GM12891 (cell line): Measurements from ENCODE around the gene PGAP1.

Experiments used
- DNase-seq: peaks from one replicate; pipeline ENCODE4 v3.0.0; 2011; ENCODE audit warnings: low spot score; ENCODE audit not compliant: insufficient read length
- FAIRE-seq: peaks from 2 replicates; lab custom pipeline; 2011; peaks lifted over from hg19 to GRCh38; lab: Jason Lieb, UNC
- PAX5 ChIP-seq: IDR thresholded peaks from 2 replicates; pipeline ENCODE4 v1.6.1; 2011; ENCODE audit warnings: low read length, moderate library complexity, mild to moderate bottlenecking; ENCODE audit not compliant: insufficient read depth, severe bottlenecking
- POLR2A ChIP-seq: IDR thresholded peaks from 2 replicates; pipeline ENCODE4 v1.6.1; 2011; ENCODE audit warnings: low read depth, low read length, control low read depth
- POLR2AphosphoS5 ChIP-seq: IDR thresholded peaks from 2 replicates; pipeline ENCODE4 v1.6.1; 2011; ENCODE audit warnings: low read depth, low read length, control low read depth
- POU2F2 ChIP-seq: IDR thresholded peaks from 2 replicates; pipeline ENCODE4 v1.6.1; 2011; ENCODE audit warnings: low read depth, mild to moderate bottlenecking, control low read depth, low read length, moderate library complexity
- SPI1 ChIP-seq: IDR thresholded peaks from 2 replicates; pipeline ENCODE4 v1.6.1; 2011; ENCODE audit warnings: low read depth, low read length, control low read depth
- TAF1 ChIP-seq: IDR thresholded peaks from 2 replicates; pipeline ENCODE4 v1.6.1; 2011; ENCODE audit warnings: low read depth, low read length, control low read depth

PGAP1 gene

DNA sequence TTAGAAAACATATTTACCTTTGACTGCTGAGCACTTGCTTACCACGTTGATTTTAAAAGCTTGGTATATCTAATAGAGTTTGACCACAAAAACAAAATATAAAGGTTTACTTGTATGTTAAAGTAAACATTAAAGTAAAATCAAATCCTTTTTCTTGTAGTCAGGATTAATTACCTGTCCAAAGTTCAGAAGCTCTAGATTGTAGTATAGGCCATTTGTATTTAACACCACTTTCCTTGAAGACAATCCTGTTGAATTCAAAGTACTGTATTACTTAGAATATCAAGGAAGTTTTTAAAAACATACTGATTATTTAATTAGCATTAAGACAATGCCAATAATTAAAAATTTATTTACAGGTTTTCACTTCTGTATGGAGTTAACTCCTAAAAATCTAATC is 53.0 kb downstream of the PGAP1 start:
- TF ChIP-seq SPI1 (no peak), PAX5 (no peak), TAF1 (no peak), POLR2A (no peak), POU2F2 (no peak), POLR2AphosphoS5 (no peak)
- DNase-seq (no peak), FAIRE-seq (no peak)

DNA sequence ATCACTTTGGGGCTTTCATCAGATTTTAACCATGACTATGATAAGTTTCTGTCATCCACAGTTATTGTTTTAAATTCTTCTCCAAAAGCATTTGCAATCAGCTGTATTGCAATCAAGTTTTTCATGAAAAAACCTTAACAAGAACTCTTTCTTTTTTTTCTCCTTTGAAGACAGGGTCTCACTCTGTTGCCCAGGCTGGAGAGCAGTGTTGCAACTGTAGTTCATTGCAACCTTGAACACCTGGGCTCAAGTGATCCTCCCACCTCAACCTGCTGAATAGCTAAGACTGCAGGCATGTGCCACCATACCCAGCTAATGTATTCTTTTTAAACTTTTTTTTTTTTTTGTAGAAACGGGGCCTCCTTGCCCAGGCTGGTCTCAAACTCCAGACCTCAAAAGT is 71.9 kb downstream of the PGAP1 start:
- TF ChIP-seq TAF1 (no peak), POLR2AphosphoS5 (no peak), POLR2A (no peak), PAX5 (no peak), POU2F2 (no peak), SPI1 (no peak)
- FAIRE-seq (no peak), DNase-seq (no peak)

DNA sequence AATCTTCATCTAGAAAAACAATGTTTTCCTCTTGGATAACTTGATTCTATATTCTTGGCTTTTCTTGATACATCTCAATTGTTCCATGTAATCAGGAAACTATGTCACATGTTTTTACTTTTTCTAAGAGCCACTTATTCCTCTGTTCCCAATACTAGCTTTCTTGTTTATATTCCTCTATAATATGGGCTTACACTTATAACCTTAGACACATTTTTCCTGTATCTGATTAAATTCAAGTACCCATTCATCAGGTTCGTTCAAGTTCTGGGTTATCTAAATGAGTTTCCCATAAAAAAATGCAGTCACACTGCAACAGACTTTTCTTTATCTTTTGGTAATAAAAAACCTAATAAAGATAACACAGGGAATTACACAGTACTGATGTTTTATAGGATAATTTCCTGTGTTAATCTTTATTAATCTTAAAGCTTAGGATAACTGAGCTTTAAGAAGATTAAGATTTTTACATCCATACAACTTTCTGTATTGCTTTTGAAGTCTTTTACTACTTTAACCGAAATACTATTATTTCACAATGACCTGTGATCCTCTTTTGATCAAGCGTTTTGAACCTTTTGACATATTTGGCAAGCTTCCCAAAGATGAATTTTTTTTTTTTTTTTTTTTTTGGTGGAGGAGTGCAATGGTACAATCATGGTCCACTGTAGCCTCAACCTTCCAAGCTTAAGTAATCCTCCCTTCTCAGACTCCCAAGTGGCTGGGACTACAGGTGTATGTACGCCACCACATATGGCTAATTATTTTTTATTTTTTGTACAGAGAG is 73.0 kb downstream of the PGAP1 start:
- no peak for DNase-seq
- no peak for FAIRE-seq
- no peak for TF ChIP-seq POLR2A
- no peak for TF ChIP-seq SPI1
- TF ChIP-seq POU2F2 = no peak
- no peak for TF ChIP-seq PAX5
- TF ChIP-seq TAF1 = no peak
- no peak for TF ChIP-seq POLR2AphosphoS5

DNA sequence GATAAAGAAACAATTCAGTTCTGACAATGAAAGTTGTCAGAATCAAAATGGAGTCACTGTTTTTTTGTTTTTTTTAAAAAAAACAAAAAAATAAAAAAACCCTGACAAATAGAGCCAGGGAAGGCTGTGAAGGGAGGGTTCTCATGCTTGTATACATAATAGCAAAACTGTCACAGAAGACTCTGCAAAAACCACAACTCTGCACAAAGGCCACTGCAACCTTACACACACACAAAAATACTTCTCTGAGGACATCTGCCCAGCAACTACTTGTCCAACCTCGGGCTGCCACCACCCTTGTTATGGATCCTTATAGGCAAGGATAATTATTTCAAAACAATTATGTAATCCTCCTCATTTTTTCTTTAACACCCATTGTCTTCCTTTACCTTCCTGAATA is 75.4 kb downstream of the PGAP1 start:
- FAIRE-seq (no peak), DNase-seq (no peak)
- TF ChIP-seq POU2F2 (no peak), POLR2AphosphoS5 (no peak), PAX5 (no peak), POLR2A (no peak), SPI1 (no peak)

DNA sequence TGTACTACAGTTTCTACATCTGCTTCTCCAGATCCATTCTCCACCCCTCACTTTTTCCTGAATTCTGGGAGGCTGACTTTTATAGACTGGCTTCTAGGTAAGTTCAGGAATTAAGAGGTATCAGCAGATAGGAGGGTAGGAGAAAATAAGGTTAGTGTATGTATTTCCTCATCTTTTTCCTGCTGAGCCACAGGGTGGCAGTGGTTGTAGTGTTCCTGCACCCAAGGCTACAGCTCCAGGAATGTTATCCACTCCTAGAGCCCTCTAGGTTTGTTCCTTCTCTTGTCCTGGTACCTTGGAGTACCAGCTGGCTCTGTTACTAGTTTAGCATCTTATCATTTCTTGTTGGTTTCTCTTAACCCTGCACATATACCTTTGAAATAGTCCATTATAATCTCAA is 76.6 kb downstream of the PGAP1 start:
- peak; percentile 69 for FAIRE-seq
- TF ChIP-seq POLR2A = no peak
- TF ChIP-seq PAX5 = no peak
- no peak for TF ChIP-seq TAF1
- no peak for TF ChIP-seq POU2F2
- TF ChIP-seq POLR2AphosphoS5 = no peak
- TF ChIP-seq SPI1 = no peak
- DNase-seq = no peak

DNA sequence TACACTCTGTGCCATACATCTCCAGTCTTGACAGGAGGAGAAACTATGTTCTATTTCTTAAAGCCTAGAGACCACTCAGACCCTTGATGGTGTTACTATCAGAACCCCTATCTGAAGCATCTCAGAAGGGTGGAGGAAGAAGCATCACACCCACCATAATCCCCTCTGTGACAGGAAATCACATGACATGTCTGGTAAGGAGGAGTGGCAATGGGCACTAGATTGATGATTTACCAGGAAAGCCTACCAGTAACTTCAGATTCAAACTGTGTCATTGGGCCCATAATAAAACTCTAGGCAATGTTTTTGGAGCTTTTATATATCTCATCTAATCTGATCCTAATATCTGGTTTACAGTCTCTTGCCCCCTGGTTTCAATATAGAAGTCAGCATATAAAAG is 80.2 kb downstream of the PGAP1 start:
- FAIRE-seq = no peak
- no peak for DNase-seq
- TF ChIP-seq TAF1 = no peak
- TF ChIP-seq POU2F2 = no peak
- no peak for TF ChIP-seq PAX5
- no peak for TF ChIP-seq POLR2A
- no peak for TF ChIP-seq POLR2AphosphoS5
- TF ChIP-seq SPI1 = no peak

DNA sequence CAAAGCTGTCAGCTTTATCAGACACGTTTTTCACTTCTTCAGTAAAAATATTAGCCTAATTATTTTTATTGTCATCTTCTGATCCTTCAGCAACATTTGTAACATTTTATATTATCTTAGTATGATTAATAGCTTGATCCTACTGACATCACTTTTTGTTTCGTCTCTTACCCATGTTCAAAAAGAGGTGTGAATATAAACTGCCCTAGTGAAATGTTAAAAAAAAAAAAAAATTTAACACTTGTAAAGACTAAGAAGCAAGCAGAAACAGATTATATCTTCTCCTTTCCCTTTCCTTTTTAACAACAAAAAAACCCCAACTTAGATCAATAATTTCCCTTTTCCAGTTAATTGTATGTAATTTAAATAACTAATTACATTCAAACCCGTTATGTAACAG is 81.1 kb downstream of the PGAP1 start:
- no peak for FAIRE-seq
- no peak for TF ChIP-seq PAX5
- no peak for TF ChIP-seq POU2F2
- no peak for TF ChIP-seq TAF1
- no peak for TF ChIP-seq SPI1
- no peak for TF ChIP-seq POLR2AphosphoS5
- TF ChIP-seq POLR2A = no peak

DNA sequence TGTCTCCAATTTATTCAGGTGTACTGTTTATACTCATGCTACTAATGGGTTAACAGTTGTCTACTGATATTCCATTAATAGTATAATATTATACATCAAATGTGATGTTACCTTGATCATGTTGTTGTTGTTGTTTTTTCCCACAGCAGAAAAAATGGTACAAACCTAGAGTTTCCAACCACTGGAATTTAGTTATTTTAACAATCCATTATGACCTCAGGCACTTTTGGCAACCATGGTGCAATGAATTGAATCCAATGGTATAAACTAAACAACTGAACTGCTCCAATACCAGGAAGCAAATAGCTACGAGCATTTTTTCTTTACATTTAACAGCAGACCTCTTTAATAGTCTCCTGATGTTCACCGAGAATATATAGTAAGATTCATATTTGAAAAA is 86.3 kb downstream of the PGAP1 start:
- DNase-seq = no peak
- FAIRE-seq = no peak
- TF ChIP-seq TAF1 (no peak), POLR2A (no peak), POU2F2 (no peak), SPI1 (no peak), PAX5 (no peak), POLR2AphosphoS5 (no peak)

More for the DNA sequence above, 81.1 kb downstream of the PGAP1 start:
- no peak for DNase-seq

DNA sequence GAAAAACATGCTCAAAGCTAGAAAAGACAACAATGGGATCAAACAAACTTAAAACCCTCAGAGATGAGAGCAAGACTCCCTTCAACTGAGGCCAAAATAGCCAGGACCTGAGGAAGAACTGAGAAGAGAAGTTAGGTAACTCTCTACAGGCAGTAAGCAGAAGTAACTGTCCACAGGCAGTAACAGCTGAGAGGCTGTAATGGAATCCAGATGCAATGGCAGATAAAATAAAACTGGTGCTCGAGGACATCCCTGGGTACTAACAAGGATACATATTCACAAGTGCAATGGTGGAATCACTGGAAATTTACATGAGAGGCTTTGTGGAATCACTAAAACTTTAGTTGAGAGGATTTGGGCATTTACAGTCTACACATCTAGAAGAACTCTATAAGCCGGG is 86.9 kb downstream of the PGAP1 start:
- FAIRE-seq = no peak
- no peak for TF ChIP-seq PAX5
- no peak for TF ChIP-seq POLR2AphosphoS5
- TF ChIP-seq POLR2A = no peak
- TF ChIP-seq POU2F2 = no peak
- TF ChIP-seq TAF1 = no peak
- TF ChIP-seq SPI1 = no peak

DNA sequence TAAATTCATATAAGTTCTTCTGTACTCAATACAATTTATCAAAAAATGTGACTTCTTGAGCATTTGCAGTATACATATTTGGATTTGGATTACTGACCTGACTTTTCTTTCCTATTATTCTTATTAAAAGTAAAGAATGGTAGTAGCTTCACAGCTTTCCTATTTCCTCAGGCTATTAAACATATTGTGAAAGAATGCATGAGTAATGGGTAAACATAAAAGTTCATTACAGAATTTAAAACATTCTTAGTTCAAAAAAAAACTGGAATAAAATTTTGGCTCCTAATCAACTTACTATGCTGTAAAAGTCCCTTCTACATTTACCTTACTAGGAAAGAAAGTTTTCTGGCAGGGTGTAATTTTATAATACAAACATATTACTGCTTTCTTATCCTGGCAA is 90.1 kb downstream of the PGAP1 start:
- FAIRE-seq = no peak
- no peak for DNase-seq
- TF ChIP-seq POU2F2 = no peak
- no peak for TF ChIP-seq POLR2A
- no peak for TF ChIP-seq PAX5
- TF ChIP-seq TAF1 = no peak
- no peak for TF ChIP-seq SPI1
- TF ChIP-seq POLR2AphosphoS5 = no peak

More for the DNA sequence above, 86.9 kb downstream of the PGAP1 start:
- no peak for DNase-seq
